ENCODE data around the gene AURKAIP1. TPM values are rescaled to one million over a fixed set of nuclear protein-coding genes. Genes with fewer than 3 reads are reported as not detected.
"Not testable (repeated sequence)": the region's sequence is repeated elsewhere in the genome, so short reads cannot be mapped to it uniquely, and the experiment has no call there.

Gene AURKAIP1
- total RNA-seq, 2 experiments from 2014 or later: 89.5 to 117 TPM

GRCh38 chr1:1370771-1371300, 4.2 kb downstream of the AURKAIP1 start:
- intact Hi-C loops (cut with DNase I, micrococcal nuclease): no loop called here
- ChIA-PET CTCF (interaction anchor here (0.6 to 1.8 kb wide), 5 partner anchors 19 to 292 kb away, joined by 3 to 10 read pairs (median 4); no protein-coding TSS in a partner anchor), POLR2A (interaction anchor here (0.6 kb wide), 2 partner anchors 31 to 128 kb away, joined by 3 to 4 read pairs; no protein-coding TSS in a partner anchor)
- H3K27ac Mint-ChIP-seq: no peak overlapping the region
- H3K9me3 Mint-ChIP-seq (ENCODE audit: low read depth): no peaks in the 10 kb centered on the region
- no peak for DNase-seq
- peaks cover 27% of the 10 kb centered on the region for H3K4me1 Mint-ChIP-seq
- no peak for ATAC-seq
- H3K36me3 Mint-ChIP-seq (ENCODE audit: low read depth): peaks cover 9% of the 10 kb centered on the region
- no peak overlapping the region for H3K4me3 Mint-ChIP-seq
- no peaks in the 10 kb centered on the region for H3K27me3 Mint-ChIP-seq

- H3K9me3 Mint-ChIP-seq (ENCODE audit: low read depth); H3K4me3 Mint-ChIP-seq; POLR2A ChIA-PET; H3K27ac Mint-ChIP-seq; intact Hi-C loops (cut with DNase I, micrococcal nuclease); DNase-seq; H3K36me3 Mint-ChIP-seq (ENCODE audit: low read depth); CTCF ChIA-PET; ATAC-seq; H3K27me3 Mint-ChIP-seq: not testable (repeated sequence)
- H3K4me1 Mint-ChIP-seq: peaks cover 27% of the 10 kb centered on the region
Measured at GRCh38 chr1:1370094-1370493, 4.9 kb downstream of the AURKAIP1 start.

DNA sequence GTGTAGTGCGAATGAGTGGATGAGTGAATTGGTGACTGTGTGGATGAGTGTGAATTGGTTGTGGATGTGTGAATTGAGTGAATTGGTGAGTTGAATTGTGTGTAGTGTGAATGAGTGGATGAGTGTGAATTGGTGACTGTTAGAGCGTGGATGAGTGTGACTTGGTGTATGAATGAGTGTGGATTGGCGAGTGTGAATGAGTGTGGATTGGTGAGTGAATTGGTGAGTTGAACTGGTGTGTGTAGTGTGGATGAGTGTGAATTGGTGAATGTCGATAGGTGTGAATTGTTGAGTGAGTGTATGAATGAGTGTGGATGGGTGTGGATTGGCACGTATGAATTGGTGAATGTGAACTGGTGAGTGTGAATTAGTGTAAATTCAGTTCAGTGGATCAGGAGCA, 7.7 kb downstream of the AURKAIP1 start:
- ATAC-seq (no peak), DNase-seq (no peak)
- Mint-ChIP-seq H3K36me3 (ENCODE audit: low read depth) (no peaks in the 10 kb centered on the region), H3K27me3 (no peaks in the 10 kb centered on the region), H3K4me3 (no peak overlapping the region), H3K27ac (no peak overlapping the region), H3K9me3 (ENCODE audit: low read depth) (no peaks in the 10 kb centered on the region), H3K4me1 (peaks cover 17% of the 10 kb centered on the region)
- POLR2A ChIA-PET: no interaction called here
- CTCF ChIA-PET: no interaction called here
- intact Hi-C loops (cut with DNase I, micrococcal nuclease): no loop called here

DNA sequence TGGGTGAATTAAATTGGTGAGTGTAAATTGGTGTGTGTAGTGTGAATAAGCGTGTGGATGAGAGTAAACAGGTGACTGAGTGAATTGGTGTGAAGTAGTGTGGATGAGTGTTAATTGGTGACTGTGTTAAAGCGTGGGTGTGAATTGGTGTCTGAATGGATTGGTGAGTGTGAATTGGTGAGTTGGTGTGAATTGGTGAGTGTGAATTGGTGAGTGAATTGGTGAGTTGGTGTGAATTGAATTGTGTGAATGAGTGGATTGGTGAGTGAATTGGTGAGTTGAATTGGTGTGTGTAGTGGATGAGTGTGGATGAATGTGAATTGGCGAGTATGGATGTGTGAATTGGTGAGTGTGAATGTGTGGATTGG, 8.3 kb downstream of the AURKAIP1 start:
- intact Hi-C loops (cut with DNase I, micrococcal nuclease): no loop called here
- Mint-ChIP-seq H3K27ac (no peak overlapping the region), H3K4me3 (no peak overlapping the region), H3K9me3 (ENCODE audit: low read depth) (no peaks in the 10 kb centered on the region), H3K36me3 (ENCODE audit: low read depth) (no peaks in the 10 kb centered on the region), H3K4me1 (peaks cover 12% of the 10 kb centered on the region), H3K27me3 (no peaks in the 10 kb centered on the region)
- POLR2A ChIA-PET: no interaction called here
- ATAC-seq: no peak
- CTCF ChIA-PET: no interaction called here
- DNase-seq: no peak

- no peak overlapping the region for H3K27ac Mint-ChIP-seq
- POLR2A ChIA-PET: no interaction called here
- CTCF ChIA-PET: interaction anchor here (1.1 kb wide), 1 partner anchor 14 kb away, joined by 3 read pairs; no protein-coding TSS in a partner anchor
Measured at GRCh38 chr1:1365875-1366698, 8.9 kb downstream of the AURKAIP1 start.

GRCh38 chr1:1364266-1364665, 10.7 kb downstream of the AURKAIP1 start:
- Mint-ChIP-seq H3K27ac (no peak overlapping the region), H3K4me3 (no peak overlapping the region), H3K27me3 (peaks cover 4% of the 10 kb centered on the region), H3K36me3 (ENCODE audit: low read depth) (no peaks in the 10 kb centered on the region), H3K9me3 (ENCODE audit: low read depth) (no peaks in the 10 kb centered on the region), H3K4me1 (peaks cover 4% of the 10 kb centered on the region)
- ChIA-PET POLR2A (no interaction called here), CTCF (interaction anchor here (2.4 kb wide), 1 partner anchor 8 kb away, joined by 11 read pairs; no protein-coding TSS in a partner anchor)
- intact Hi-C loops (cut with DNase I, micrococcal nuclease): no loop called here
- ATAC-seq (no peak), DNase-seq (no peak)

More at GRCh38 chr1:1365875-1366698, 8.9 kb downstream of the AURKAIP1 start:
- ATAC-seq (no peak), DNase-seq (no peak)
- no peaks in the 10 kb centered on the region for H3K36me3 Mint-ChIP-seq (ENCODE audit: low read depth)
- H3K27me3 Mint-ChIP-seq: no peaks in the 10 kb centered on the region
- H3K9me3 Mint-ChIP-seq (ENCODE audit: low read depth): no peaks in the 10 kb centered on the region
- H3K4me3 Mint-ChIP-seq: no peak overlapping the region
- intact Hi-C loops (cut with DNase I, micrococcal nuclease): no loop called here
- H3K4me1 Mint-ChIP-seq: peaks cover 7% of the 10 kb centered on the region

DNA sequence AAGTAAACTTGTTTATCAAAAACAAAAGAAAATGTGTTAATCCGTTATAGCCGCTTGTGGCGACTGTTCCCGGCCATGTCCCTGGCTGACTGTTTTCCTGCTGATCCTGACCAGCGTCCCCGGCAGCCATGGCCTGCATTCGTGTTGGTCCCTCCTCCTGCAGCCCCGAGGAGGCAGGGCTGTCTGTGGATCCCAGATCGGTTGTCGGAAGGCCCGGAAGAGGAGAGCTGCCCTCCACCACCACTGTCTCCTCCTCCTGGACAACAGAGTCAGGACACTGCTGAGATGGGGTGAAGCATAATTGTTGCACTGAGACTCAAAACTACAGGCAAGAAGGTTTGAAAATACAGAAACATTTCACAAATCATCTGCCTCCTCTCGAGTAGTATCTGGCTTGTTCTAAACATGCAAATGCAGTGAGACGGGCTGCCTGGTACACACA, 13.0 kb downstream of the AURKAIP1 start:
- intact Hi-C loops (cut with DNase I, micrococcal nuclease): no loop called here
- H3K36me3 Mint-ChIP-seq (ENCODE audit: low read depth): no peaks in the 10 kb centered on the region
- POLR2A ChIA-PET: no interaction called here
- DNase-seq (no peak), ATAC-seq (no peak)
- no peaks in the 10 kb centered on the region for H3K9me3 Mint-ChIP-seq (ENCODE audit: low read depth)
- CTCF ChIA-PET: interaction anchor here (2.4 kb wide), 1 partner anchor 10 kb away, joined by 11 read pairs; no protein-coding TSS in a partner anchor
- H3K4me1 Mint-ChIP-seq: peaks cover 10% of the 10 kb centered on the region
- no peak overlapping the region for H3K27ac Mint-ChIP-seq
- peaks cover 7% of the 10 kb centered on the region for H3K27me3 Mint-ChIP-seq
- H3K4me3 Mint-ChIP-seq: no peak overlapping the region

GRCh38 chr1:1361233-1361981, 13.6 kb downstream of the AURKAIP1 start:
- intact Hi-C loops (cut with DNase I, micrococcal nuclease): no loop called here
- Mint-ChIP-seq H3K27me3 (peaks cover 7% of the 10 kb centered on the region), H3K4me1 (peaks cover 10% of the 10 kb centered on the region), H3K36me3 (ENCODE audit: low read depth) (no peaks in the 10 kb centered on the region), H3K4me3 (no peak overlapping the region), H3K27ac (no peak overlapping the region), H3K9me3 (ENCODE audit: low read depth) (no peaks in the 10 kb centered on the region)
- DNase-seq (no peak), ATAC-seq (no peak)
- ChIA-PET POLR2A (no interaction called here), CTCF (no interaction called here)

DNA sequence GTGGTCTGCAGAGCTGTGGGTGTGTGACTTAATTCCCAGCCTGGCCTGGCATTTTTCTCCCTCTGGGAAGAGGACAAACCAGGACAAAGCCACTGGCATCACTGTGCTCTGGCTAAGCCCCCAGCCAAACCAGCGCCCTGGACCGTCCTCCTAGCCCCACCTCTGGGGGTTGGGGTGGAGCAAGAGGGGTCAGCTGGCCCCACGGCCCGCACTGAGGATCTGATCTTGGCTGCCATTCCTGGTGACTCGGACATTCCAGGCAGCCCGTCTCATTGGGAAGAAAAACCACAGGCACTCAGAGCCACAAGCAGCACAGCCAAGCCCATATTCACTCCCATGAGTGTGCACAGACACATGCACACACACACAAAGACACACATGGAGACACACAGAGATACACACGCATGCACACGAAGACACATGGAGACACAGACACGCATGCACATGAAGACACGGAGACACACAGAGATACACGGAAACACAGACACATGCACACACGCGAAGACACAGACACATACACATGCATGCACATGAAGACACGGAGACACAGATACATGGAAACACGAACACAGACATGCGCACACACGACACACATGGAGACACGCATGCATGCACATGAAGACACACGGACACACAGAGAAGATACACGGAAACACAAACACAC, 14.4 kb downstream of the AURKAIP1 start:
- Mint-ChIP-seq H3K9me3 (ENCODE audit: low read depth) (no peaks in the 10 kb centered on the region), H3K4me1 (peaks cover 10% of the 10 kb centered on the region)
- CTCF ChIA-PET: no interaction called here

DNA sequence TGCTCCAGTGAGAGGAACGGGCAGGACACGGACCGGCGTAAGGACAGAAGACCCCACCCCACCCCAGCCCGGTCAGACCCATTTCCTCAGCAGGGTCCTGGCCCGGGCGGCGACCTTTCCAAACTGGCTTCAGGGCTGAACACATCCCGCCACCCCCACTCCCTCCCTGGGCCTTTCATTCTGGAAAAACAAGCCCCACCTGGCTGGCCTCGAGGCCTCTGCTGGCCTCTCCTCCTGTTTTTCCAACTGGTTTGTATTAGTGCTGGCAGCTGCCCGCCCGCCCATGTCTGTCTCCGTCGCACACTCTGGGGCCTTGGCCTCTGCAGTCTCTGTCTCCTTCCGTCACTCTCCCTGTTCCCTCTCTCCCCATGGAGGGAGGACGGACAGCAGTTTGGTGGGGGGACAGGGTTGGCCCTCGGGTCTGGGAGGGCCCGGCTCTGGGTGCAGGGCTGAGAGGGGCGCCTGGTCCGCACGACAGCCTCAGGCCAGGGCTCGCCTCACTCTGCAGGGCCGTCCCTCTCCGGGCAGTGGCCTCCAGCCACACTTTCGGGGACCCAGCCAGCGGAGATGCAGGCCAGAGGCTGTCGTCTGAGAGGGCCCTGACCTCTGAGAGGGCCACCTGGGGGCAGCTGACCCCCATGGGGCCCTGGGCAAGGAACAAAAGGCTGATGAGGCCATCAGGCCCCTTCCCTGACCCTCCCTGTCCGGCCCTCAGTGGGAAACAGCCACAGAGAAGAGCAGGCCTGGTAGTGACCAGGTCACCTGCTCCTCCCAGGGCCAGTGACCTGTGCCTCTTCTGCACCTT, 15.1 kb downstream of the AURKAIP1 start:
- intact Hi-C loops (cut with DNase I, micrococcal nuclease): no loop called here
- DNase-seq (no peak), ATAC-seq (no peak)
- Mint-ChIP-seq H3K36me3 (ENCODE audit: low read depth) (no peaks in the 10 kb centered on the region), H3K27me3 (peaks cover 7% of the 10 kb centered on the region), H3K9me3 (ENCODE audit: low read depth) (no peaks in the 10 kb centered on the region), H3K27ac (no peak overlapping the region), H3K4me1 (peaks cover 10% of the 10 kb centered on the region), H3K4me3 (no peak overlapping the region)
- CTCF ChIA-PET: no interaction called here
- POLR2A ChIA-PET: no interaction called here

More for the DNA sequence above, 14.4 kb downstream of the AURKAIP1 start:
- no peak overlapping the region for H3K27ac Mint-ChIP-seq
- POLR2A ChIA-PET: no interaction called here
- intact Hi-C loops (cut with DNase I, micrococcal nuclease): no loop called here
- H3K4me3 Mint-ChIP-seq: no peak overlapping the region
- peaks cover 7% of the 10 kb centered on the region for H3K27me3 Mint-ChIP-seq
- ATAC-seq (no peak), DNase-seq (no peak)
- no peaks in the 10 kb centered on the region for H3K36me3 Mint-ChIP-seq (ENCODE audit: low read depth)

DNA sequence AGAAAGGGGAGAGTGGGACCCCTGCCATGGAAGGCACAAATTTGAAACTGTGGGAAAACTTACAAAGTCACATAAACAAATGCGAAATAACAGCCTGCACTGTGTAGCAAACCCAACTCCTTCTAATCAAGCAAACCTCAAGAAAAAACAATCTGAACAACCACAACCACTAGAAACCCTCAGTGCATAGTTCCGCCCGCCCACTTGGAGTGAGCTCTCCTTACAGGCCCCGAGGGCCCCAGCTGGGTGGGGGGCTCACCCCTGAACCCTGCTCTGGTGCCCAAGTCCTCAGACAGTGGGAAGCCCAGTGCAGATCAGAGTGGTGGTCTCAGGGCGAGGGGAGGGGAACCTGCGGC, 15.7 kb downstream of the AURKAIP1 start:
- H3K9me3 Mint-ChIP-seq (ENCODE audit: low read depth): no peaks in the 10 kb centered on the region

More for the DNA sequence above, 15.7 kb downstream of the AURKAIP1 start:
- H3K27me3 Mint-ChIP-seq: peaks cover 8% of the 10 kb centered on the region
- intact Hi-C loops (cut with DNase I, micrococcal nuclease): no loop called here
- ATAC-seq (no peak), DNase-seq (no peak)
- H3K4me3 Mint-ChIP-seq: no peak overlapping the region
- H3K4me1 Mint-ChIP-seq: peaks cover 10% of the 10 kb centered on the region
- no peaks in the 10 kb centered on the region for H3K36me3 Mint-ChIP-seq (ENCODE audit: low read depth)
- ChIA-PET POLR2A (interaction anchor here (0.5 kb wide), 1 partner anchor 37 kb away, joined by 3 read pairs; no protein-coding TSS in a partner anchor), CTCF (interaction anchor here (0.6 kb wide), 1 partner anchor 16 kb away, joined by 3 read pairs; the partner anchor contains the start of gene AURKAIP1)
- no peak overlapping the region for H3K27ac Mint-ChIP-seq
